GM21381 (cell line): ENCODE measurements around the gene LIN9.
"Not testable (repeated sequence)": the region's sequence is repeated elsewhere in the genome, so short reads cannot be mapped to it uniquely, and the experiment has no call there.

ENCODE experiments used
- ATAC-seq: cut with Tn5 transposase; IDR thresholded peaks from one replicate; pipeline ENCODE4 v1.9.1; 2021; ENCODE audit warnings: mild to moderate bottlenecking, moderate library complexity; ENCODE audit not compliant: unreplicated experiment

LIN9 gene

GRCh38 chr1:226308723-226309397 is at the start of gene LIN9:
Gene LIN9 (minus strand): TSS chr1:226309164. CDS start chr1:226309139, 25 bp downstream.
- ATAC-seq: peak; percentile 74

- ATAC-seq: no peak
These were observed 48.5 kb upstream of the LIN9 start for GRCh38 chr1:226357416-226357815.

GRCh38 chr1:226355669-226356551 is 46.9 kb upstream of the LIN9 start:
- ATAC-seq: no peak

- no peak for ATAC-seq
These were observed 46.1 kb upstream of the LIN9 start for GRCh38 chr1:226355016-226355415.

GRCh38 chr1:226353698-226354525 is 44.9 kb upstream of the LIN9 start:
- ATAC-seq: no peak

GRCh38 chr1:226351709-226352108 is 42.7 kb upstream of the LIN9 start:
- no peak for ATAC-seq

GRCh38 chr1:226350519-226350865 is 41.5 kb upstream of the LIN9 start:
- no peak for ATAC-seq

GRCh38 chr1:226349801-226350518 is 41.0 kb upstream of the LIN9 start:
- ATAC-seq: no peak

- no peak for ATAC-seq
These were observed 40.1 kb upstream of the LIN9 start for GRCh38 chr1:226349081-226349480.

- ATAC-seq: no peak
These were observed 35.7 kb upstream of the LIN9 start for GRCh38 chr1:226344441-226345259.

- ATAC-seq: no peak
These were observed 33.7 kb upstream of the LIN9 start for GRCh38 chr1:226342656-226343055.

- ATAC-seq: not testable (repeated sequence)
These were observed 31.1 kb upstream of the LIN9 start for GRCh38 chr1:226340111-226340510.

GRCh38 chr1:226337276-226337875 is 28.4 kb upstream of the LIN9 start:
- no peak for ATAC-seq

- no peak for ATAC-seq
These were observed 26.7 kb upstream of the LIN9 start for GRCh38 chr1:226335661-226336060.

GRCh38 chr1:226332947-226333346 is 24.0 kb upstream of the LIN9 start:
- no peak for ATAC-seq

GRCh38 chr1:226329237-226329636 is 20.3 kb upstream of the LIN9 start:
- no peak for ATAC-seq

- no peak for ATAC-seq
These were observed 18.8 kb upstream of the LIN9 start for GRCh38 chr1:226327761-226328162.

GRCh38 chr1:226325178-226325577 is 16.2 kb upstream of the LIN9 start:
- ATAC-seq: no peak

- ATAC-seq: no peak
These were observed 15.5 kb upstream of the LIN9 start for GRCh38 chr1:226324479-226324878.
